Activated T-cell treated with anti-CD3 and anti-CD28 coated beads for 48 hours (primary cell): ENCODE results near the gene STAMBP.
"Not testable (repeated sequence)": the region's sequence is repeated elsewhere in the genome, so short reads cannot be mapped to it uniquely, and the experiment has no call there.

Source experiments
- DNase-seq: peaks from one replicate; pipeline ENCODE4 v3.0.0-alpha.2; 2020; ENCODE audit warnings: low read depth

STAMBP gene

DNA sequence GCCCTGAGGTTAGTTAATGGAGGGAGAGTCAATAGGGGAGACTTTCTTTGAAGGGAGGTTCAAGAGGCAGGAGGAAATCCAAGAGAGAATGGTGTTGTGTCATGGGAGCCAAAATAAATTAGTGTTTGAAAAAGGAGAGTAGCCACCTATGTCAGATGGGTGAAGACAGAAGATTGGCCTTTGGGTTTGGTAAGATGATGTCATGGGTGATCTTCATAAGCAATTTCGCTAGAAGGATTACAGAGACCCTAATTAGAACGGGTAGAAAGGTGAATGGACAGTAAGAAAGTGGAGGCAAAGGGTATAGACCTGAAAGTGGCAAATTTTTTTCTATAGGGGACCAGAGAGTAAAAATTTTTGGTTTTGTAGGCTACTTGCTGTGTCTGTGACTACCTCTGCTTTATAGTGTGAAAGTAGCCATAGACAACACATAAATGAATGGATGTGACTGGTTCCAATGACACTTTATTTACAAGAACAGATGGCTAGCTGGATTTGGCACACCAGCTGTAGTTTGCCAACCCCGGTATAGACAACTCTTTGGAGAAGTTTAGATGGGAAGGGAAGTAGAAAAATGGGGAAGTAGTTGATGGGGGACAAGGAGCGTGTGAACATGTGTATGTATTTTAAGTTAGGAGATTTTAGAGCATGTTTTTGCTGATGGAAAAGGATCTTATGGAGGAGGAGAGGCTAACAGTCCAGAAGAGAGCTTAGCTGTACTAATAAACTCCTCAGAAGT, 9.3 kb downstream of the STAMBP start:
- no peak for DNase-seq

GRCh38 chr2:73838889-73839534, 10.3 kb downstream of the STAMBP start:
- no peak for DNase-seq

GRCh38 chr2:73839653-73840411, 11.1 kb downstream of the STAMBP start:
- no peak for DNase-seq

GRCh38 chr2:73841912-73842738, 13.4 kb downstream of the STAMBP start:
- DNase-seq, result no peak

DNA sequence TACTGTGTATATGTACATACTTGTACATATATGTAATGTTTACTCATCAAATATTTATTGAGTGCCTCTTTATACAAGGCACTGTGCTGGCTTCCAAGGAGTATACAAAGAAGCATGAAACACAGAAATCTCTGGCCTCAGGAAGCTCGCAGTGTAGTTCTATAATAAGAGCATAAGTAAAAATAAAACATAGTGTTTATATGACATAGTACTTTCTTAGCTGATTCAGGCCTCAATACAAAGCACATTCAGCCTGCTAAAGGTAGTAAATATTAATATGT, 13.9 kb downstream of the STAMBP start:
- DNase-seq, result no peak

DNA sequence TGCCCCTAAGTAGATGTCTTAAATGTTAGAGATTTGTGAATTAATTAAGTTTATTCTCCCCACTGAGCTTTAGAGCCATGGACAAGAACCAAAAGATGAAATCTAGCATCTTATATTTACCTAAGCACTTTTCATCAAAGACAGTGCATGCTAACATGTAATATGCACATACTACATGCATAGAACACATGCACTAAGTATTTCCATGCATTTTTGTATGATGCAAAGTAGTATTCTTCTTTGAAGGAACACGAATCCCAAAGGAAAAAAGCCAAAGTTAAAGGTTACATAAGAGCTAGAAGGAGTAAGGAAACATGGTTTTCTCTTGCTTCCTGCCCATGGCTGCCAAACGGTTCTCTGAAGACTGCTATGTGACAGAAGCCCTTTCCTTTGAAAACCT, 15.3 kb downstream of the STAMBP start:
- no peak for DNase-seq

GRCh38 chr2:73850009-73850408, 21.2 kb downstream of the STAMBP start:
- no peak for DNase-seq

GRCh38 chr2:73851274-73851673, 22.5 kb downstream of the STAMBP start:
- no peak for DNase-seq

DNA sequence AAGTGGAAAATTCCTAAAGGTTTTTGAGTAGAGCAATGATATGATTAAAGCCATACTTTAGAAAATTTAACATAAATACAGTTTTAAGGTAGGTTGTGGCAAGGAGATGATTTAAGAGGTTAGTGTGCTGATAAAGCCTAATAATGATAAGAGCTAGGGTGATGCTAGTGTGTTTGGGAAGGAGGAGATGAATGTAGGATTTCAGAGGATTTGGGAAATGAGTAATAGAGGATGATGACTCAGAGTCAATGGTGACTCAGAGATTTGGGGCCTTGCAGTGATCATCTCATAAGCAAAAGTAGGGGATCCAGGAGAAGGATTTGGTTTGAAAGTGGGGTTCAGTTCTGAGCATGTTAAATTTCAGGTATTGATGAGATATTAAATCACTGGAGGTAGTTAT, 23.3 kb downstream of the STAMBP start:
- DNase-seq, result no peak

GRCh38 chr2:73855526-73855925, 26.8 kb downstream of the STAMBP start:
- DNase-seq, result no peak

DNA sequence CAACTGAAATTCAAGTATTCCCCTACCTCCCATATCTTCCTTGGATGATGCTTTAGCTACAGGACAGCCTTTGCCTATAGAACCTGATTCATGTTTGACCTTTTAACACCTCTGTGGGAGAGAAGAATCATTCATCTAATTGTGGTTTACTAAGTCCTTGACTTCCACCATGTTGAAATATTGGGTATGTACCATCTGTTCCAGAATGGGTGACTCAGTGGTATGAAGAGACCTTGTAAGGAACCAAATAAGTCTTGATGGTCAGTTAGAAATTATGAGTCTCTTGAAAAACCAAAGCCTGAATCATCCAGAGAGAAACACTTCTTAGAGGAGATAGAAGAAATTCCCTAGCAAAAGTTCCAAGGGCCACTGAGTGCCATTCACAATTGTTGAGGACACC, 27.5 kb downstream of the STAMBP start:
- no peak for DNase-seq

DNA sequence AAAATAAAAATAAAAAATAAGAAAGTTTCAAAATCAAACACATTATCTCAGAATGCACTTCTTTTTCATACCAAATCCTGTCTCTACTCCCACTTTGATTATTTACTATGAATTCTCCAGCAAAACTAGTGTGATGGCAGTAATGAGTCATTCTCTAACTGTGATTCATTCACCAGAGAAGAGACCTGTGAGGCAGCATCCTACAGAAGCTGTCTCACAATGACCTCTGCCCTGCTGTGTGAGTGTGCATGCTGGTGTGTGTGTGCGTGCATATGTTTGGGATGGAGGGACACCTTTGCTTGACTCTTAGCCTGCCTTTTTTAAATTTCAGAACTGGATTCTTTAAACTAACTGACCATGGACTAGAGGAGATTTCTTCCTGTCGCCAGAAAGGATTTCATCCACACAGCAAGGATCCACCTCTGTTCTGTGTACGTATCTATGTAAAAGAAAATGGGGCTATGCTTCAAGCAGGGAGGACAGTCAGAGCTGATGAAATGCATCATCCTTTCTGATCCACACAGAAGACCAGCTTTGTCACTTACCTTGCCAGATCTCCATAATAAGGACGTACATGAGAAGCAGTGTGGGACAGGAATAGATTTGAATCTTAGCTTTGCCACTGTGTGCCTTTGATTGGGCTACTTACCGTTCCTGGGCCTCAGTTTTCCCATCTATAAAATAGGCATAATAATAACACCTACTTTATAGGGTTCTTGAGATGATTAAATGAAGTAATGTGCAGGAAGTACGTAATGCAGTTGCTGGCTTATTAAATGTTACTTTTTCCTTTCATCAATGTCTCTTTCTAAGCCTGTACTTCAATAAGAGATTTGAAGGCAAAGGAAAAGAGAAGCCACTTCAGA, 31.2 kb downstream of the STAMBP start:
- peak; percentile 37 for DNase-seq

- DNase-seq, result no peak
Observed at GRCh38 chr2:73862987-73863386, 34.2 kb downstream of the STAMBP start.

GRCh38 chr2:73868204-73868978, 39.6 kb downstream of the STAMBP start:
- DNase-seq, result no peak

DNA sequence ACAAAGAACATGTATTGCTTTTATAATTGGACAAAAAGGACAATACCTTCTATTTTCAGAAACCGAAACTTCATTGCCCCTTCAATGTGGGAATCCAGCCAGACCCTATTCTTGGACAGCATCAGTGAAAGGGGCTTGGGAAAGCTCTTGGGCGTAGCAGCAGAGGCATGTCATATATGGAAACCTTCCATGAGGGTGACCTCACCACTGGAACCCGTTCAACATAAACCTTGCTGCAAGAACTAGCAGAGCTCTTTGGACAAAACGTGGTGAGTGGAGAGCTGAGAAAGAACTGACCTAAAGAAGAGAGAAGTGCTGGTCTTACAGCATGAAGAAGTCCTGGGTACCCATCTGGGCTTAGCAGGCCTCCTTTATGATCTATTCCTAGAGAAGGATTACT, 41.3 kb downstream of the STAMBP start:
- DNase-seq, result no peak

GRCh38 chr2:73877071-73877802, 48.5 kb downstream of the STAMBP start:
- no peak for DNase-seq

DNA sequence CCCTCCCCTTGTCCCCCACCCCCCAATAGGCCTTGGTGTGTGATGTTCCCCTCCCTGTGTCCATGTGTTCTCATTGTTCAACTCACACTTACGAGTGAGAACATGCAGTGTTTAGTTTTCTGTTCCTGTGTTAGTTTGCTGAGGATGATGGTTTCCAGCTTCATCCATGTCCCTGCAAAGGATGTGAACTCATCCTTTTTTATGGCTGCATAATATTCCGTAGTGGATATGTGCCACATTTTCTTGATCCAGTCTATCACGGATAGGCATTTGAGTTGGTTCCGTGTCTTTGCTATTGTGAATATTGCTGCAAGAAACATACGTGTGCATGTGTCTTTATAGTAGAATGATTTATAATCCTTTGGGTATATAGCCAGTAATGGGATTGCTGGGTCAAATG, 49.2 kb downstream of the STAMBP start:
- DNase-seq, result not testable (repeated sequence)

DNA sequence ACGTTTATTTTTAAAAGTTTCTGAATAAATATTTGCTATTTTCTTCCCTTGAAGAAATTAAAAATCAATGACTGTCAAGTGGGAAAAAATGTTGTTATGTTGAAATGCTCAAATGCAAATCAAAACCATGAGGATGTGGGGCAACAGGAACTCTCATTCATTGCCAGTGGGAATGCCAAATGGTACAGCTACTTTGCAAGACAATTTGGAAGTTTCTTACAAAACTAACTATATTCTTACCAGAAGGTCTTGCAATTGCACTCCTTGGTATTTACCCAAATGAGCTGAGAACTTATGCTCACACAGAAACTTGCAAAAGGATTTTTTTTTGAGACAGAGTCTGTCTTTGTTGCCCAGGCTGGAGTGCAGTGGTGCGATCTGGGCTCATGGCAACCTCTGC, 56.6 kb downstream of the STAMBP start:
- DNase-seq, result no peak

DNA sequence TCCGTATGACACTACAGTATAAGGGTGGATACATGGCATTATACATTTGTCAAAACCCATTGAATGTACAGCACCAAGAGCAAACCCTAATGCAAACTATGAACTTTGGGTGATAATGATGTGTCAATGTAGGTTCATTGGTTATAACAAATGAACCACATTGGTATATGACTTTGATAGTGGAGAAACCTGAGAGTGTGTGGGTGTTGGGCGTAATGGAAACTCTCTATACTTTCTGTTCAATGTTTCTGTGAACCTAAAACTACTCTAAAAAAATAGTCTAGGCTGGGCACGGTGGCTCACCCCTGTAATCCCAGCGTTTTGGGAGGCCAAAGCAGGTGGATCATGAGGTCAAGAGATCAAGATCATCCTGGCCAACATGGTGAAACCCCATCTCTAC, 57.6 kb downstream of the STAMBP start:
- peak; percentile 40 for DNase-seq
